ENCODE data around the gene SEC24D. TPM values are rescaled to one million over a fixed set of nuclear protein-coding genes. Genes with fewer than 3 reads are reported as not detected.

The SEC24D gene, protein sequence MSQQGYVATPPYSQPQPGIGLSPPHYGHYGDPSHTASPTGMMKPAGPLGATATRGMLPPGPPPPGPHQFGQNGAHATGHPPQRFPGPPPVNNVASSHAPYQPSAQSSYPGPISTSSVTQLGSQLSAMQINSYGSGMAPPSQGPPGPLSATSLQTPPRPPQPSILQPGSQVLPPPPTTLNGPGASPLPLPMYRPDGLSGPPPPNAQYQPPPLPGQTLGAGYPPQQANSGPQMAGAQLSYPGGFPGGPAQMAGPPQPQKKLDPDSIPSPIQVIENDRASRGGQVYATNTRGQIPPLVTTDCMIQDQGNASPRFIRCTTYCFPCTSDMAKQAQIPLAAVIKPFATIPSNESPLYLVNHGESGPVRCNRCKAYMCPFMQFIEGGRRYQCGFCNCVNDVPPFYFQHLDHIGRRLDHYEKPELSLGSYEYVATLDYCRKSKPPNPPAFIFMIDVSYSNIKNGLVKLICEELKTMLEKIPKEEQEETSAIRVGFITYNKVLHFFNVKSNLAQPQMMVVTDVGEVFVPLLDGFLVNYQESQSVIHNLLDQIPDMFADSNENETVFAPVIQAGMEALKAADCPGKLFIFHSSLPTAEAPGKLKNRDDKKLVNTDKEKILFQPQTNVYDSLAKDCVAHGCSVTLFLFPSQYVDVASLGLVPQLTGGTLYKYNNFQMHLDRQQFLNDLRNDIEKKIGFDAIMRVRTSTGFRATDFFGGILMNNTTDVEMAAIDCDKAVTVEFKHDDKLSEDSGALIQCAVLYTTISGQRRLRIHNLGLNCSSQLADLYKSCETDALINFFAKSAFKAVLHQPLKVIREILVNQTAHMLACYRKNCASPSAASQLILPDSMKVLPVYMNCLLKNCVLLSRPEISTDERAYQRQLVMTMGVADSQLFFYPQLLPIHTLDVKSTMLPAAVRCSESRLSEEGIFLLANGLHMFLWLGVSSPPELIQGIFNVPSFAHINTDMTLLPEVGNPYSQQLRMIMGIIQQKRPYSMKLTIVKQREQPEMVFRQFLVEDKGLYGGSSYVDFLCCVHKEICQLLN
- total RNA-seq: 99.7 and 147 TPM in 2 replicates

DNA sequence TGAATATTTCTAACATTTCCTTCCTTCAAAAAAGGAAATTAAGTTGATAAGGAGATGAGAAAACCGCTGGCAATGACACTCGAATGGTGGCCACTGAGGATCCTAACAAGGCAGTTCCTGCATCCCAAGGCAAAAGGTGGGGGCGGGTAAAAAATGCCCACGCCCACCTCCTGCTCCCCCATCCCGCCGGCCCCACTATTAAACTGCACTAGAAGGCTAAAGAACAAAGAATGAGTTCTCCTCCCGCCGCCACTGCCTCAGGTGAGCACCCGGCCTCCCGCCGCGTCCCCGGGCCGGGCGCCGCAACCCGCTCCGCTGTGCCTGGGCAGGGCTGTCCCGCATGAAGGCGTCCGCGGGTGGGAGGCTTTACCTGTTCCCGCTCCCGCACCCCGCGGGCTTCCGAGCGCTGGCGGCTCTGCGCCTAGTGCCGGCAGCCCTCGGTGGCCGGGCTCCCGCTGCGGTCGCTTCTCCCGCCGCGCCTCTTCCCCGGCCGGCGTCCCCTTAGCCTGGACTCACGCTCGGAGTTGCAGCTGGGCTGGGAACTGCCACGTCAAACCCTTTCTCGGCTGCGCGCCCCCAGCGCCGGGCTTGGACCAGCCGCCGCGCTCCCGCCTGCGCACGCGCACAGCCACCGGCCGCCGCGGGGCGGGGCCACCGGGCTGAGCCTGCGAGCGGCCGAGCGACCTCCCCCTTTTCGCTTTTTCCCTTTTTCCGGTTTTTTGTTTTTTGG lies at the start of gene SEC24D:
Gene SEC24D (minus strand): TSS at position 556 of the 730 bp plus-strand sequence. CDS start 2,430 bp downstream, outside the sequence.

DNA sequence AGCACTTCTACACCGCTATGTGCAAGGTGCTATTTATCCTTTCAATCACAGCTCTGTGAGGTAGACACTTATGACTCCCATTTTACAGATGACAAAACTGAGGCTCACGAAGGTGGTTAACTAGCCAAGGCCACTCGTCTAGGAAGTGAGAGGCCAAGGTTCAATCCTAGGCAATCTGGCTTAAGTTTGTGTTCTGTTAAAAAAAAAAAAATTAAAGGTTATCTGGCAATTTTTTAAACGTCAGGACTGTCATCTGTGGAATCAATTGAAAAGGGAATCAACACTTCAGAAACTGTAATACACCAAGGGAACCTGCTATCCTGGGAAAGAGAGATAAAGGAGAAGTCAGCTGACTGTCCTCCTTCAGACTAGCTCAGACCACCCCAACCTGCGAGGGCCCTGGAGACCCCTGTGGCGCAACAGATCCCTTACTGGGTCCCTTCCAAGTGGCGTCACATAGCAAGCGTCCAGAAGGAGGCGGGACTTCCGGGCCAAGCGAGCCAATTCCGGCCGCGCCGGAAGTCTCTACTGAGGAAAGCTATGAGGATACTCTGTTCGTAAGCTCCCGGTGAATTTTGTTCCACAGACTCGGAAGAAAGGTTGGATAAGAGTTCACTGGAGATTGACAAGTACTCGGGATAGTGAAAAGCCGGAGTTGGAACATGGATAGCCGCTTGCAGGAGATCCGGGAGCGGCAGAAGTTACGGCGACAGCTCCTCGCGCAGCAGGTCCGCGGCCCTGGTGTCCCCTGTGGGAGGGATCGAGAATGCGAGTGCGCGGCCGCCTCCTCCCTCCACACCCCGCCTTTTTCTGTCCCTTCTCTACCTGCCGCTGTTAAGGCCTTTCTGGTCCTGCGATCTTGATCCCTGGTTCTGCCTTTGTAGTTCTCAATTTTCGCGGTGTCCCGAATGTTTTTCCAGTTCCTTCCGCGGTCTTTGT lies 150.8 kb downstream of the SEC24D start, which contains the start of gene METTL14:
Gene METTL14 (plus strand): TSS at position 520 of the 939 bp plus-strand sequence. CDS start 143 bp downstream, at position 663.

Other genes with a start within 250 kb of the SEC24D start
- 13.0 and 27.9 TPM in 2 replicates for gene METTL14, start 150.7 kb downstream of the SEC24D start, total RNA-seq
- gene SYNPO2, start 52.7 kb upstream of the SEC24D start, total RNA-seq: 0.22 and 0.79 TPM in 2 replicates